GM12878 (cell line): ENCODE data around the gene GLIPR2. TPM values are rescaled to one million over a fixed set of nuclear protein-coding genes. Genes with fewer than 3 reads are reported as not detected.

Source experiments
- ATAC-seq: fragments of 200-7000 bp; cut with Tn5 transposase; 3 replicates; pipeline ENCODE4 v1.9.1; 2020; ENCODE audit warnings: mild to moderate bottlenecking, moderate library complexity
- BruUV-seq: library from RNA; stranded (reverse); fragments of 400-500 nt; replicated peaks from 2 replicates; lab custom pipeline; 2021; lab: Mats Ljungman, UMichigan
- CTCF ChIA-PET: fragments of 300-600 bp; sonication (Branson Sonifier 250); formaldehyde crosslinking; extraction: SDS; loops from one replicate; lab custom pipeline; 2021; ENCODE audit warnings: inconsistent platforms; lab: Yijun Ruan, JAX
- POLR2A ChIA-PET: fragments of 350-600 bp; formaldehyde crosslinking; extraction: SDS; loops from one replicate; lab custom pipeline; 2021; ENCODE audit warnings: inconsistent platforms; lab: Charles Lee
- RAD21 ChIA-PET: fragments of 300-600 bp; sonication (Branson Sonifier 250); formaldehyde crosslinking; loops from one replicate; lab custom pipeline; 2023; ENCODE audit warnings: antibody characterized with exemption; ENCODE audit not compliant: unreplicated experiment; lab: Charles Lee
- SMC1A ChIA-PET: fragments of 300-600 bp; sonication (Branson Sonifier 250); formaldehyde crosslinking; loops from one replicate; lab custom pipeline; 2023; ENCODE audit not compliant: unreplicated experiment, uncharacterized antibody; lab: Charles Lee
- DNase-seq: peaks from one replicate; pipeline ENCODE4 v3.0.0-alpha.2; 2011; ENCODE audit warnings: low read depth, low spot score
- FAIRE-seq: peaks from 3 replicates; lab custom pipeline; 2011; peaks lifted over from hg19 to GRCh38; lab: Jason Lieb, UNC
- H2AFZ ChIP-seq: 2 replicates; pipeline ENCODE4 v1.6.0; 2011; ENCODE audit warnings: low read depth, low read length, control low read depth; ENCODE audit not compliant: control insufficient read depth
- H3K27ac ChIP-seq: 2 replicates; pipeline ENCODE4 v1.5.1; 2011; ENCODE audit warnings: control low read depth; ENCODE audit not compliant: control insufficient read depth, insufficient read depth
- H3K27me3 ChIP-seq, 2 experiments: replicated peaks in 1 of 2; 2 replicates each; pipeline versions ENCODE4 v1.6.0 to v1.6.1; 2011; ENCODE audit warnings: low read length in 1 of 2; ENCODE audit not compliant: control insufficient read depth in 2 of 2, insufficient read depth in 2 of 2
- H3K36me3 ChIP-seq, 2 experiments: 2 replicates each; pipeline ENCODE4 v1.5.1; 2011; ENCODE audit warnings: low read length in 1 of 2; ENCODE audit not compliant: control insufficient read depth in 2 of 2, insufficient read depth in 2 of 2
- H3K4me1 ChIP-seq: 2 replicates; pipeline ENCODE4 v1.6.1; 2011; ENCODE audit warnings: mild to moderate bottlenecking, low read length, moderate library complexity, mixed read lengths; ENCODE audit not compliant: control insufficient read depth, insufficient read depth
- H3K4me2 ChIP-seq: 2 replicates; pipeline ENCODE4 v1.6.0; 2011; ENCODE audit warnings: control low read depth; ENCODE audit not compliant: control insufficient read depth, insufficient read depth
- H3K4me3 ChIP-seq: fragments of 200-600 bp; sonication (generic); 2 replicates; pipeline ENCODE4 v1.5.1; 2016
- H3K79me2 ChIP-seq: 2 replicates; pipeline ENCODE4 v1.6.0; 2011; ENCODE audit warnings: low read length; ENCODE audit not compliant: control insufficient read depth, insufficient read depth
- H3K9ac ChIP-seq: 2 replicates; pipeline ENCODE4 v1.8.0; 2011; ENCODE audit warnings: low read length, control low read depth, mixed read lengths; ENCODE audit not compliant: control insufficient read depth, insufficient read depth
- H3K9me3 ChIP-seq: replicated peaks from 3 replicates; pipeline ENCODE4 v1.5.1; 2011; ENCODE audit warnings: mild to moderate bottlenecking, low read length; ENCODE audit not compliant: control insufficient read depth, insufficient read depth
- H4K20me1 ChIP-seq: 2 replicates; pipeline ENCODE4 v1.6.0; 2011; ENCODE audit not compliant: control insufficient read depth, insufficient read depth
- BACH1 ChIP-seq: fragments of 450-650 bp; IDR thresholded peaks from 2 replicates; pipeline ENCODE4 v1.6.1; 2017; ENCODE audit warnings: mild to moderate bottlenecking, borderline replicate concordance
- HSF1 ChIP-seq: fragments of 150-350 bp; IDR thresholded peaks from 2 replicates; pipeline ENCODE4 v1.6.1; 2014; ENCODE audit warnings: mild to moderate bottlenecking, low read depth, low read length
- IKZF2 ChIP-seq, 2 experiments: fragments of 450-650 bp; IDR thresholded peaks; 2 replicates each; pipeline ENCODE4 v1.6.1; 2017; ENCODE audit warnings: mild to moderate bottlenecking in 2 of 2, moderate library complexity in 2 of 2
- MAX ChIP-seq: IDR thresholded peaks from 2 replicates; pipeline ENCODE4 v1.6.1; 2012; ENCODE audit warnings: low read depth, low read length, improper control_type of control experiment
- NR2C2 ChIP-seq: IDR thresholded peaks from 2 replicates; pipeline ENCODE4 v1.6.1; 2011; ENCODE audit warnings: borderline replicate concordance, low read depth; ENCODE audit not compliant: control insufficient read depth, insufficient read length
- PAX8 ChIP-seq: fragments of 450-650 bp; IDR thresholded peaks from 2 replicates; pipeline ENCODE4 v1.6.1; 2017; ENCODE audit warnings: mild to moderate bottlenecking, moderate library complexity
- POLR2AphosphoS2 ChIP-seq: IDR thresholded peaks from 2 replicates; pipeline ENCODE4 v1.6.1; 2011; ENCODE audit warnings: low read depth, mild to moderate bottlenecking, low read length, improper control_type of control experiment, moderate library complexity
- POU2F2 ChIP-seq: IDR thresholded peaks from 3 replicates; pipeline ENCODE4 v1.6.1; 2011; ENCODE audit warnings: low read depth, mild to moderate bottlenecking, low read length, borderline replicate concordance
- TCF7 ChIP-seq: IDR thresholded peaks from 2 replicates; pipeline ENCODE4 v1.6.1; 2014; ENCODE audit warnings: antibody characterized with exemption, borderline replicate concordance
- WGBS: methylation state at CpG from one replicate; pipeline ENCODE4 v1.1.6; 2016; ENCODE audit warnings: low lambda C conversion rate; ENCODE audit not compliant: insufficient replicate concordance, insufficient coverage; ENCODE audit errors: missing lambda C conversion rate; 5-methylcytosine and 5-hydroxymethylcytosine counted together
- in situ Hi-C: fragments of 300-500 bp; cut with MboI; formaldehyde crosslinking; loops from 9 replicates; pipeline ENCODE4 v1.14.3; 2018; ENCODE audit warnings: mixed read lengths
- intact Hi-C: fragments of 100-400 bp; cut with micrococcal nuclease; formaldehyde crosslinking; loops from one replicate; pipeline ENCODE4 v1.14.2; 2022; ENCODE audit not compliant: unreplicated experiment
- polyA plus RNA-seq, 11 experiments: library from polyadenylated mRNA; depleted of rRNA in 4 of 11; unstranded in 6 of 11; stranded (reverse) in 5 of 11; fragments of >200 nt; fragmentation: Nextera tagmentation in 4 of 11; fragmentation: Illumina TruSeq in 1 of 11; extraction: Ambion mirVana in 4 of 11; extraction: Trizol in 1 of 11; gene quantifications; 1 replicate in 1 of 11; 2 replicates in 10 of 11; pipeline versions ENCODE4 v1.2.1 to v1.2.3, GENCODE V29; 2011 to 2016; ENCODE audit warnings: inconsistent platforms in 2 of 11, missing spikeins in 2 of 11, low read depth in 1 of 11
- total RNA-seq, 4 experiments: library from RNA; depleted of rRNA in 3 of 4; stranded (reverse); fragments of >200 nt in 3 of 4; fragmentation: Illumina TruSeq in 1 of 4; extraction: Trizol in 1 of 4; gene quantifications; 2 replicates each; pipeline versions ENCODE4 v1.2.1 to v1.2.3, GENCODE V29; 2013 to 2021

GLIPR2 gene
- total and polyA plus RNA-seq, 10 of the 15 experiments (the other 5 are each of a cell fraction or from before 2014, with no cell fraction given) = 0.41 to 3.5 (median 2.2) TPM

- ChIA-PET SMC1A (interaction anchor here (0.6 to 3.1 kb wide), 8 partner anchors 23 to 539 kb away, joined by 3 to 17 read pairs (median 4); partner anchors contain the start of gene GNE), POLR2A (interaction anchor here (0.5 to 1.6 kb wide), 5 partner anchors 13 to 393 kb away, joined by 4 to 8 read pairs (median 4); partner anchors contain the start of gene GNE), CTCF (interaction anchor here (0.5 to 3.8 kb wide), 30 partner anchors 9 to 378 kb away, joined by 3 to 40 read pairs (median 4); partner anchors contain the start of genes CCIN and SPAG8), RAD21 (interaction anchor here (0.9 to 2.9 kb wide), 12 partner anchors 18 to 213 kb away, joined by 3 to 21 read pairs (median 4); partner anchors contain the start of genes GNE and RNF38)
- Histone ChIP-seq H3K36me3 (peaks cover 0 to 11% of the 10 kb centered on the region in 2 experiments; a peak in 2 of 4 replicates), H3K27ac (peak overlapping the region; percentile 88), H3K9me3 (no peaks in the 10 kb centered on the region), H3K4me3 (peak overlapping the region; percentile 86), H3K9ac (peak overlapping the region; percentile 96), H2AFZ (peak overlapping the region; percentile 99), H3K4me1 (peaks cover 13% of the 10 kb centered on the region), H3K27me3 (no peaks in the 10 kb centered on the region), H4K20me1 (peaks cover 8% of the 10 kb centered on the region; the same call in 1 of the 2 replicates), H3K4me2 (peak overlapping the region; percentile 85), H3K79me2 (peaks cover 42% of the 10 kb centered on the region)
- intact Hi-C loops (loop anchor here (1.0 to 5.0 kb wide), 3 partner anchors 67 to 137 kb away; partner anchors contain the start of gene GNE), in situ Hi-C loops (no loop called here)
- BruUV-seq = TSS peak; percentile 97
- TF ChIP-seq HSF1 = no peak
- no peak for TF ChIP-seq POU2F2
- TF ChIP-seq POLR2AphosphoS2 = no peak
- 0 out of 2 replicates have a peak, but pooled peaks have one; percentile 47 for TF ChIP-seq PAX8
- TF ChIP-seq MAX = no peak
- TF ChIP-seq IKZF2 (IDR thresholded peaks at IDR 0.05) = peak in 1 of 2 experiments; percentile 31; a peak in 2 of 4 replicates
- 0 out of 2 replicates have a peak, but pooled peaks have one; percentile 20 for TF ChIP-seq BACH1
- TF ChIP-seq TCF7 = no peak
- TF ChIP-seq NR2C2 = no peak
- no peak for DNase-seq
- no peak for ATAC-seq
- 8% methylated on average over 9 of the region's 9 CpGs for WGBS
- no peak for FAIRE-seq
These were observed 53.4 kb downstream of the GLIPR2 start for GRCh38 chr9:36189976-36190375.
